ENCODE measurements around the gene PLET1.

PLET1 gene

DNA sequence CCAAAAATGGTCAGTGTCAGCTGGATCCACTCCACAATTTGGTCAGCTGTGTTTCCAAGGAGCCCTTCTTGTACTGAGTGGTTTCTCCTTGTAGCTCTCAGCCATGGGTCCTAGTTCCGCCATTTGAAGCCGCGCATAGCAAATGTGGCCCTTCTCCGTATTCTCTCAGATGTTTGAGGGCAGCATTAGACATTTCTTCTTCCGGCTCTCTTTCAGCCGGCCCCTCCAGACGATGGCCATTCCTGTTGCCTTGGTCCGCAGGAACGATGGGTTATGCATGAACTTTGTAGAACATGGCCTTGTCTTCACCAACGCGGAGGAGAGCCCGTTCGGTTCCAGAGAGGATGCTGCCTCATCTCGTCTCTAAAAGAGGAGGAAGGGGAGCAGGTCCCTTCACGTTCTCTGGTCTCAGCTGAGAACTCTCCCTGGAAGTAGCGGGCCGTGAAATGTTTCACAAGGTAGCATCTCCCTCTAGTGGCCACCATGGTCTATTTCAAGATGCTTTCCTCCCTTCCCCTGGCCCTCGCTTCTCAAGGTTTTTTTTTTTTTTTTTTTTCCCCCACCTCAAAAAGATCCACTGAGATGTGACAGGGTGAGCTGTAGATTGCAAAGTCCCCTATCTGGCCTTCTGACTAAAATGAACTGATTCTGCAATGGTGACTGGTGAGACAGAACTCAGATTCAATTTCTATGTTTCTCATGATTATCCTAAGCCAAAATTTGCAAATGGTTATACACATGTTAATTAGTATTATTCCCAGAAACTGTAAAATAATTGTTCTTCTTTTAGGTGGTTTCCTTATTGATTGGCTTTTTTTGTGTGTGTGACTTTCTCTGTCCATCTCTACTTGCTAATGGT, 19.8 kb upstream of the PLET1 start:
- peak; percentile 91 for DNase-seq

DNA sequence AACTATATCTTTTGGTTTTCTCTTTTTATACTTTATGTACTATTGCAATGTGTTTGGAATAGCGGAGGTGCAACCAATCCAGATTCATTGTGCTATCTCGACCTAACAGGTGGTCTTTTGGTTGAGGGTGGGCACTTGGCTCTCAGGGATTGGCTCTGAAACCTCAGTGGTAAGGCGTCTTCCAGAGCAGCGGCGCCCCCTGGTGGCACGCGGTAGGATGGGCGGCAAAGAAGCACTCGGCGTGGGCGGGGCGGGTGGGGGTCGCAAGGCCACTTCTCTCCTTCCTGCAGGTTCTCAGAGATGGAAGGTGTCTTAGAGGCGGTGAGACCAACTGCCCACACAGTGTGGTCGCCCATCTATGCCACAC, 19.2 kb upstream of the PLET1 start:
- peak; percentile 79 for DNase-seq

- DNase-seq, result no peak
These were observed 18.1 kb upstream of the PLET1 start for GRCh38 chr11:112278803-112279202.

DNA sequence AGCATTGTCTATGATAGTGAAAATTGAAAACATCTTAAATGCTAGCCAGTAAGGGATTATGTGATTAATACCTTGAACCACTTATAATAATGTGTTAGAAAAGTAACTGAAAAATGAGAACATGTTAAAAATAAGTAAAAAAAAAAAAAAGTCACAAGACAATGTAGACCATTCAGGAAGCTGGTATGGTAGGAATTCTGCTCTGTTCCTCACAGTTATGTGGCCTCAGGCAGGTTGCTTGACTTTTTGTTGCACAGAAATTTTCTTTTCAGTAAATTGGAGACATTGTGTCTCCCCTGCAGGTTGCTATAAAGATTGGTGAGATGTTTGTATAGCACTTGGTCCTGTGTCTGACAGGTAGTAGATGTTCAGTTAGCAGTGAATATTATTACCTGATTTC, 17.3 kb upstream of the PLET1 start:
- no peak for DNase-seq

GRCh38 chr11:112277029-112277428, 16.4 kb upstream of the PLET1 start:
- DNase-seq, result no peak

DNA sequence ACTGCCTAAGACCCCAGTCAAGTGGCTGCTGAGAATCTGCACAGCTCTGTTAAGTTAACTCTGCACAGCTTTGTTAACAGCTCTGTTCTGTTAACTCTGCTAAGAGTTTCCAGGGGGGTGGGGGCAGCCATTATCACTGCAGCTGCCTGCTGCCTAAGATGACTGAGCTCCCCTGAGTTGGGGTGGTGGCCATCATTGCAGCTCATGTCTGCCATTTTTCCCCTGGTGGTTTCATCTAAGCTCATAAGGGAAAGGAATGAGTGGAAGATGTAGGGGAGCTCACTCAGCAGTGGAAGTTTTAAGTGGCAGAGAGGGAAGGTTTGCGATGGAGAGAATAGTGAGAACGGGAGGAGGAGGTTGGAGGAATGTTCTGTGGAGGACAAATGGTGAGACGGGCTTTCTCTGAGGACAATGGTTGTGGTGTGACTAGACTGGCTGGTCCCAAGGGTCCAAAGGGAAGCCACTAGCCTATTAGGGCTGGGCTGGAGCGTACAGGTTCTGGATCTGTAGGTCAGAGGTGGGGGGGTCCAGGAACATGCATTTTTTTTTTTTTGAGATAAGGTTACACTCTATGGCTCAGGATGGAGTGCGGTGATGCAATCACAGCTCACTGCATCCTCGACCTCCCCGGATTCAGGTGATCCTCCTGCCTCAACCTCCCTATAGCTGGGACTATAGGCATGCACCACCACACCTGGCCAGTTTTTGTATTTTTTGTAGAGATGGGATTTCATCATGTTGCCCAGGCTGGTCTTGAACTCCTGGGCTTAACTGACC, 13.5 kb upstream of the PLET1 start:
- no peak for DNase-seq

DNA sequence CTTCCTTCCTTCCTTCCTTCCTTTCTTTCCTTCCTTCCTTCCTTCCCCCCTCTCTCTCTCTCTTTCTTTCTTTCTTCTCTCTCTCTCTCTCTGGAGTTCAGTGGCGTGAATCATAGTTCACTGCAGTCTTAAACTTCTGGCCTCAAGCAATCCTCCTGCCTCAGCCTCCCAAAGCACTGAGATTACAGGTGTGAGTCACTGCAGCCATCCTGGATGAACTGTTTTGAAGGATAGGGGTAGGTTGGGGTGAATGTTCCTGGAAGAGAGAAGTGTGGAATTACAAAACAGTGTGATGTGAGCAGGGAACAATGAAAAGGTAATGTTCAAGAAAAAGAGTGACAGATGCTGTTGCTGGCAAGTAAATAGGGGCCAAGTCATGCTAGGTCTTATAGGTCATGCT, 12.4 kb upstream of the PLET1 start:
- DNase-seq, result no peak

GRCh38 chr11:112271242-112271641, 10.6 kb upstream of the PLET1 start:
- no peak for DNase-seq

- no peak for DNase-seq
These were observed 10.0 kb upstream of the PLET1 start for GRCh38 chr11:112270551-112271180.

DNA sequence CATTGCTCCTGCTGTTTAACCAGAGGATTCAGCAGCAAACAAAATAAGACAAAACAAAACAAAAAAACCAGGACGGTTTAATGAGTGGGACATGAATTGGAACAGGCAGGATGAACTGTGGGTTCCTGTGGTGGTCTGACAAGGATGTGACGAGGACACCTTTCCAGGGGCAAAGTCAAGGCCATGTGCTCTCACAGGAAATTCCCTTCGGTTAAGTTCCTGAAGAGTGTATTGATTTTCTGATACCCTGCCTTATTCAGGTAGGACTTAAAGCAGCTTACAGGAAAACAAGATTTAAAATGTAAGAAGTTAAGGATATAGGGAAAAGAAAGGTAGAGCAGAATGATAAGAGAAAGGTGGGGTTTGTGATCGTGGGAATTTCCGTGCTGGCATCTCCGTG, 8.5 kb upstream of the PLET1 start:
- no peak for DNase-seq

DNA sequence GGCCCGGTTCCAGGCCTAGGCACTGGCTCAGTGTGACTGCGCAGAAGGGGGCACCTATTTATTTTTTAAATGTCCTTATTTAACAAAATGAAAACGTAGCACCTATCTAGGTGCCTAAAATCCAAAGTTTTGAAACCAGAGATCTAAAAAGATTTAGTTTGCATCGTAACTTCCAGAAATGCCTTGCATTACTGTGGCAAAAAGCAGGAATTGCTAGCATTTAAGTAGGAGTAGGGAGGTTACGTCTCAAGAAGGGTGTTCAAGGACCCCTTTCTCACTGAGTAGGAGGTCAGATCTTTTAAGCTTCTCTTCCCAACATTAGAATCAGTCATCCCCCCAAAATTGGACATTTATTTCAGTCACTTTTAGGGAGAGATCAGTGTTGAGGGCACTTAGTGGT, 7.7 kb upstream of the PLET1 start:
- DNase-seq, result no peak

GRCh38 chr11:112267188-112267591, 6.5 kb upstream of the PLET1 start:
- no peak for DNase-seq

DNA sequence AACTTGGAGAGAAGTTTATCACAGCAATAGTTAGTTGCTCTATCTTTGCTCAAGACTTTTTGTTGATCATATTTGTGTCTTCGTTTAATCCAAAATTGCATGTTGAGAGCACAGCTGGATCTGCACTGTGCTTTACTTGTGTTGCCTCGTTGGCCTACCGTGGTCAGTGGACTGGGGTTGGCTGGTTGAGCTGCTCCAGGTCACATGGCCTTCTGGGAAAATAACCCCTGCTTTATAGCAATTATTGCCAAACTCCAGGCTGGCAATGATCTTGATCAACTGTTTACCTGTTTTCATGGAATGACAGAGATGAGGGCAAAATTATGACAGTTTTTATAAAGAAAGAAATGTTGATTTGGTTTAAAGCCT, 5.7 kb upstream of the PLET1 start:
- DNase-seq, result no peak

- DNase-seq, result no peak
These were observed 5.2 kb upstream of the PLET1 start for GRCh38 chr11:112265659-112266409.

DNA sequence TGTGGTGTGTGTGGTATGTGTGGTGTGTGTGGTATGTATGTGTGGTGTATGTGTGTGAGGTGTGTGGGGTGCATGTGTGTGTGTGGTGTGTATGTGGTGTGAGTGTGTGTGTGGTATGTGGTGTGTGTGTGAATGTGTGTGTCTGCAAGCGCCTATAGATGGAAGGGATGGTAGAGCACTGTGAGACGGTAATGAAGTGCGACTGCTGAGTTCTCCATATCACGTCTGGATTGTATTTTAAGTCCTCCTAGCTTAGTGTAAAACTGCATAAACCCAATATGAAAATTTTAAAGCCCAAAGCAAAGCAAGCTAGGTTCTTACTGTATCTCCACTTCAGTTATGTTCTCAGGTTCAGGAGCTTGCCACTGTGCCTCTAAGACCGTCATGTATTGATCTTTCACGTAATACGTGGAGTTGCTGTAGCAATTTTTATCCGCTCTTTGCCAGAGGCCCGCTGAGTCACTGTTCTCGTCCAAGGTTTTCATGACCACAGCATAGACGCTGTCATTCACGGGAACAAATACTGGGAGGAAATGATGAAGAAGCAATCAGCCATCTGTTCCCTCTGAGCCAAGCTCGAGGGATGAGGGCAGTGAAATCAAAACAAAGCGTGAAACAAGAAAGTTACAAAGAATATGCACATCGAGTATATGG, 5.5 kb downstream of the PLET1 start:
- DNase-seq, result peak; percentile 12

DNA sequence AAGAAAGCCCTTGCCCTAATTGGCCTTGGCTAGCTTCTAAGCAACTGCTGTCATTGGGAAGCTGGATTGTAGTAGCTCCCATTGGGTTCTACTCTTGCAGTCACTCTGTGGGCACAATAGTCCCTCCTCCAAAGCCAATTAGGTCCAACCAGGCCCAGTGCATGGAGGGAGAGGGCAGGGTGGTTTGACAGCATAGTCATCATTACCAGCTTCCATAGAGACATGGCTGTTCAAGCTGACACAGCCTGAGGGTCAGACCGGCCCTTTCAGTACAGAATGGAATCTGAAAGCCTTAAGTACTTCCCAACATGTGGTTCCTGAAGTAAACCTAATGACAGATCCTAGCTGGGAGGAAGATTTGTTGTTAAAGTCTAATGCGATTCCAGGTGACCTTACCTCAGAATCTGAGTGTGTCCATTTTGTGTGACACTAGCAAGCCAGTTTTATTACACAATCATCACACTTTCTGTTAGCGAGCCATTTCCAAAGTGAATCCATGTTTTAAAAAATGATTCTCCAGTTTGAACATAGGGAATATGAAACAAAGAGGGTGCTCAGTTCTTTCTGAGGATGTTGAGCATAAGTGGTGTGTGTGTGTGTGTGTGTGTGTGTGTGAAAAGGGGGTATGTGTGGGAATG, 6.9 kb downstream of the PLET1 start:
- no peak for DNase-seq

GRCh38 chr11:112249871-112250610, 10.6 kb downstream of the PLET1 start:
- no peak for DNase-seq

DNA sequence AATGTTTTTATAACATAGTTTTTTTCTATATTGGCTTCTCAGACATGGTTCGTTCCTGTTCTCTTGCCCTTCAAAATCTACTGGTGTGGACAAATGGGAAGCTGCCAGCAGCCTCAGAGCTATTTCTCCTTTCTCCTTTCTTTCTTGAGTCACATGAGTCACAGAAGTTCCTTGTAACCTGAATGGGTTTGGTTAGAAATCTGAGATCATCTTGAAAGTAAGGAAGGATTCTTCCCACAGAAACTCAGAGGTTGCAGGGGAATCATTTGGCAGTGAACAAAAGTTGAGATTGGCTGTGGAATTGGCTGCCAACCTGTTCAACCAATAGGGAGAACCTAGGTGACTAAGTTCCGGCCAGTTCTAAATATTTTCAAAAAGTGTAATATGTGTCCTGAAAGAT, 12.5 kb downstream of the PLET1 start:
- DNase-seq, result no peak

DNA sequence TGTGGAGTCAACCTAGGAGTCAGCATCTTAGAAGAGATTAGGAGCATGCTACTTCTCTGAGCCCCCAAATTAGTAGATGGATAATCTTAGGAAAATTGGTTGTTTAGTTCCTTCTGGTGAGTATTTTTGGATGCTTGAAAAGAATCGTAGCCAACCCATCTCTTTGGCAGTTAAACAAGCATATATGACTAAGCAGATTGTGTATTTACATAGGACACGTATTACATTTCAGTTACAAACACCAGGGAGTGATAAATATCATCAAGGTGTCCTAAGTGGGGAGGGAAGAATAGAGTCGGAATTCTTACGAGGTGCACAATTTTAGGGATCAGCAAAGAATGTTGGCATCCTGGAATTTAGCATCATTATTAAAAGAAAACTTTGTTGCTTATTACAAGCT, 13.5 kb downstream of the PLET1 start:
- DNase-seq, result no peak

DNA sequence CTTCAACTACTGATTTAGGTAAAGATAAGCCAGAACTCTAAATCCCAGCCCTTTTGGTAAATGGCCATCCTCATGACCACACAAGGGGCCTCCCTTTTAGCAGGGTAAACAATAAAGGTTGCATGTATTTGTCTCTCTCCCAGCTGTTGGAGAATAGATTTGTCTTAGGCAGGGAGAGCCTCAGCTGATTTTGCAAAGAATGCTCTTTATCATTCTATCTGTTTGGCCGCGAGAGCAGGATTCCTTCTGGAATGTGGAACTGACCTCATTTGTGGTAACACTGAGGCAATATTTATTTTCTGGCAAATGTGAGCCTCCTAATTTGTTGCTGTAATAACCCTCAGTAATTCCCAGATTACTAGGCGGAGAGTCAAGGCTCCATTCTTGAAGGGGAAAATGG, 19.2 kb downstream of the PLET1 start:
- DNase-seq, result no peak

DNA sequence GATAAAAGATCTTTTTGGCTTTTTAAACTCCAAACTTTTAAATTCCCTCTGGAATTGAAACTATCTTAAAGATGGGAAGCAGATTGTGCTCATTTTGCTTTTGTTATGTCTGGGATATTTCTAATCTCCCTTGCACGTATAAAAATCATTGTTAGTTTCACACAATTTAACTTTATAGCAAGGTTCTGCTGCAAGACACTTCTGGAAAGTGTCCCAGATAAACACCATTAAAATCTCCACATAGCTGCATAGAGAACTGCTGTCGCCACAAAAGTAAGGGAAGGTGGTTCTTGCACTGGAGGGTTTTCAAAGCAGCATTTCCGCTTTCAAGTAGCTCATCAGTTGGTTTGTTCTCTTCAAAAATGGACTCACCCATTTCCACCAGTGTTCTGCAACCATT, 22.6 kb downstream of the PLET1 start:
- no peak for DNase-seq

DNA sequence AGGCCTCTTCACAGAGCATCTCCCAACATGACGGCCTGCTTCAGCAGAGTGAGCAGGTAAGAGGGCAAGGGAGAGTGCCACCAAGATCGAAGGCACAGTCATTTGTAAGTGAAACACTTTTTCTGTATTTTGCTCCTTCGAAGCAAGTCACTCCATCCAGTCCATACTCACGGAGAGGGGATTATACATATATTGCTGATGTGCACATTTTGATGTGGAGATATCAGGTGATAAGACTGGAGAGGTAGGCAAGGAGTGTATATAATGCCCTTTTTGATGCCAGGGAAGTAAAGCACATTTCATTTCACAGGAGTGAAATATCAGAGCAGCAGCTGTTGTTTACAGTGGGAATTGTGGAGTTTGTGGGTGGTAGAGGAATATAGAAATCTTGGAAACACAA, 23.2 kb downstream of the PLET1 start:
- DNase-seq, result no peak
